Measurements from ENCODE around the gene CDCA7.

The CDCA7 gene

GRCh38 chr2:173402405-173402974 is 47.8 kb downstream of the CDCA7 start:
- peaks cover 100% of the 10 kb centered on the region for H3K27me3 ChIP-seq
- H3K4me1 ChIP-seq (ENCODE audit: control insufficient read depth in 1 of 2, insufficient read depth in 1 of 2, low read depth in 1 of 2, low read length in 1 of 2), result no peaks in the 10 kb centered on the region
- no peaks in the 10 kb centered on the region for H3K36me3 ChIP-seq
- peak; percentile 61 for TF ChIP-seq CTCF (IDR thresholded peaks at IDR 0.05)
- no peak overlapping the region for H3K4me3 ChIP-seq (ENCODE audit: low read depth in 1 of 2, low read length in 1 of 2)
- no peak overlapping the region for H3K27ac ChIP-seq
- no peaks in the 10 kb centered on the region for H3K9me3 ChIP-seq

- Histone ChIP-seq H3K4me1 (ENCODE audit: control insufficient read depth in 1 of 2, insufficient read depth in 1 of 2, low read depth in 1 of 2, low read length in 1 of 2) (no peaks in the 10 kb centered on the region), H3K27me3 (peaks cover 90% of the 10 kb centered on the region), H3K9me3 (no peaks in the 10 kb centered on the region), H3K36me3 (no peaks in the 10 kb centered on the region), H3K4me3 (ENCODE audit: low read depth in 1 of 2, low read length in 1 of 2) (no peak overlapping the region), H3K27ac (no peak overlapping the region)
- TF ChIP-seq CTCF (IDR thresholded peaks at IDR 0.05), result no peak
These were observed 50.4 kb downstream of the CDCA7 start for GRCh38 chr2:173404841-173405750.

GRCh38 chr2:173407176-173407575 is 52.5 kb downstream of the CDCA7 start:
- no peak overlapping the region for H3K27ac ChIP-seq
- TF ChIP-seq CTCF (IDR thresholded peaks at IDR 0.05), result no peak
- no peaks in the 10 kb centered on the region for H3K9me3 ChIP-seq
- H3K27me3 ChIP-seq, result peaks cover 86% of the 10 kb centered on the region
- H3K4me3 ChIP-seq (ENCODE audit: low read depth in 1 of 2, low read length in 1 of 2), result no peak overlapping the region
- no peaks in the 10 kb centered on the region for H3K4me1 ChIP-seq (ENCODE audit: control insufficient read depth in 1 of 2, insufficient read depth in 1 of 2, low read depth in 1 of 2, low read length in 1 of 2)
- H3K36me3 ChIP-seq, result no peaks in the 10 kb centered on the region

GRCh38 chr2:173407646-173408045 is 53.0 kb downstream of the CDCA7 start:
- H3K27ac ChIP-seq, result no peak overlapping the region
- no peak for TF ChIP-seq CTCF (IDR thresholded peaks at IDR 0.05)
- H3K36me3 ChIP-seq, result no peaks in the 10 kb centered on the region
- no peaks in the 10 kb centered on the region for H3K9me3 ChIP-seq
- H3K27me3 ChIP-seq, result peaks cover 86% of the 10 kb centered on the region
- no peak overlapping the region for H3K4me3 ChIP-seq (ENCODE audit: low read depth in 1 of 2, low read length in 1 of 2)
- H3K4me1 ChIP-seq (ENCODE audit: control insufficient read depth in 1 of 2, insufficient read depth in 1 of 2, low read depth in 1 of 2, low read length in 1 of 2), result no peaks in the 10 kb centered on the region

GRCh38 chr2:173410579-173410978 is 55.9 kb downstream of the CDCA7 start:
- no peak overlapping the region for H3K4me3 ChIP-seq (ENCODE audit: low read depth in 1 of 2, low read length in 1 of 2)
- no peaks in the 10 kb centered on the region for H3K4me1 ChIP-seq (ENCODE audit: control insufficient read depth in 1 of 2, insufficient read depth in 1 of 2, low read depth in 1 of 2, low read length in 1 of 2)
- H3K36me3 ChIP-seq, result no peaks in the 10 kb centered on the region
- TF ChIP-seq CTCF (IDR thresholded peaks at IDR 0.05), result no peak
- H3K27me3 ChIP-seq, result peaks cover 72% of the 10 kb centered on the region
- no peaks in the 10 kb centered on the region for H3K9me3 ChIP-seq
- H3K27ac ChIP-seq, result no peak overlapping the region
